GM20000 (cell line): ENCODE measurements around the gene YWHAE.
"Not testable (repeated sequence)": the region's sequence is repeated elsewhere in the genome, so short reads cannot be mapped to it uniquely, and the experiment has no call there.

Experiments used
- DNase-seq: peaks from one replicate; pipeline ENCODE4 v3.0.0; 2012; ENCODE audit warnings: low spot score
- TF ChIP-seq, protein P1 (sequence below): IDR thresholded peaks from 2 replicates; pipeline ENCODE4 v1.5.1; 2012; ENCODE audit warnings: mild to moderate bottlenecking, control low read depth; ENCODE audit errors: extremely low read depth, missing control alignments

Gene YWHAE

GRCh38 chr17:1315891-1316403 lies 84.1 kb downstream of the YWHAE start:
- TF ChIP-seq, protein P1, sequence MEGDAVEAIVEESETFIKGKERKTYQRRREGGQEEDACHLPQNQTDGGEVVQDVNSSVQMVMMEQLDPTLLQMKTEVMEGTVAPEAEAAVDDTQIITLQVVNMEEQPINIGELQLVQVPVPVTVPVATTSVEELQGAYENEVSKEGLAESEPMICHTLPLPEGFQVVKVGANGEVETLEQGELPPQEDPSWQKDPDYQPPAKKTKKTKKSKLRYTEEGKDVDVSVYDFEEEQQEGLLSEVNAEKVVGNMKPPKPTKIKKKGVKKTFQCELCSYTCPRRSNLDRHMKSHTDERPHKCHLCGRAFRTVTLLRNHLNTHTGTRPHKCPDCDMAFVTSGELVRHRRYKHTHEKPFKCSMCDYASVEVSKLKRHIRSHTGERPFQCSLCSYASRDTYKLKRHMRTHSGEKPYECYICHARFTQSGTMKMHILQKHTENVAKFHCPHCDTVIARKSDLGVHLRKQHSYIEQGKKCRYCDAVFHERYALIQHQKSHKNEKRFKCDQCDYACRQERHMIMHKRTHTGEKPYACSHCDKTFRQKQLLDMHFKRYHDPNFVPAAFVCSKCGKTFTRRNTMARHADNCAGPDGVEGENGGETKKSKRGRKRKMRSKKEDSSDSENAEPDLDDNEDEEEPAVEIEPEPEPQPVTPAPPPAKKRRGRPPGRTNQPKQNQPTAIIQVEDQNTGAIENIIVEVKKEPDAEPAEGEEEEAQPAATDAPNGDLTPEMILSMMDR = no peak
- DNase-seq = no peak

DNA sequence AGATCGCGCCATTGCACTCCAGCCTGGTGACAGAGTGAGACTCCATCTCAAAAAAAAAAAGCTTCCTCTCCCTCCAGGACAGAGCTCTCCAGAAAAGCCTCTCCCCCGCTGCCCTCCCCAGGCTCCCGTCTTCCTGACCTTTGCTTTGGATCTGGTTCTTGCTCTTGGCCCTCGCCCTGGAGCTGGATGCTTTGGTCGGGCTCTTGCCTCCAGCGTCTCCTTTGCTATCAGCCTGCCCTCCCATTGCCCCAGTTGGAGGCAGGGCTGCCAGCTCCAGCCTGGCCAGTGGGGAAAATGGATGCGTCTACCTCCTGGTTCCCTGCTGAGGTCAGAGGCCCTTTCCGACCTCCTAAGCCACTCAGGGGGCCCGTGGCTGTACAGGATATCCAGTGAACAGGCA lies 84.6 kb downstream of the YWHAE start:
- no peak for DNase-seq
- TF ChIP-seq, protein P1 = no peak

DNA sequence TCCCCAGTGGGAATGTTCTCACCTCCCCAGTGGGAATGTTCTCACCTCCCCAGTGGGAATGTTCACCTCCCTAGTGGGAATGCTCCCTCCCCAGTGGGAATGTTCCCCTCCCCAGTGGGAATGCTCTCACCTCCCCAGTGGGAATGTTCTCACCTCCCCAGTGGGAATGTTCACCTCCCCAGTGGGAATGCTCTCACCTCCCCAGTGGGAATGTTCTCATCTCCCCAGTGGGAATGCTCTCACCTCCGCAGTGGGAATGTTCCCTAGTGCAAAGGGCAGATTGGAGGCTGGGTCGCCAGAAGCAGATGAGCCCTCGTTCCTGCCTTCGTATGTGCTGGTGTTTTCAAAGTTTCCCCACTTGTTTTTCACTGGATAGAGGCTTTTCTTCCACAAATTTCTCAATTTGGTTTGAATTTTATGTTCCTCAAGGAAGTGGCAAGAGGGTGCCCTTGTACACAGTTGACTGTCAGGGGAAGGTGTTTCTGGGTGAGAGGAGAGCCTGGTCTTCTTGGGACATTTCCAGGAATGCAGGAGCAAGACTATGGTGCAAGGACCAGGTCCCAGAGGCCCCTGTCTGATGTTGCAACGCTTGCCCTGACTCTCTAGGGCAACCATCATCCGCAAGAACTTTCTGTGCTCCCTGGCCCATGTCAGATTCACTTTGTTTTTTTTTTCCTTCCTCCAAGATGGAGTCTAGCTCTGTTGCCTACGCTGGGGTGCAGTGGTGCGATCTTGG lies 86.6 kb downstream of the YWHAE start:
- TF ChIP-seq, protein P1 = no peak
- no peak for DNase-seq

DNA sequence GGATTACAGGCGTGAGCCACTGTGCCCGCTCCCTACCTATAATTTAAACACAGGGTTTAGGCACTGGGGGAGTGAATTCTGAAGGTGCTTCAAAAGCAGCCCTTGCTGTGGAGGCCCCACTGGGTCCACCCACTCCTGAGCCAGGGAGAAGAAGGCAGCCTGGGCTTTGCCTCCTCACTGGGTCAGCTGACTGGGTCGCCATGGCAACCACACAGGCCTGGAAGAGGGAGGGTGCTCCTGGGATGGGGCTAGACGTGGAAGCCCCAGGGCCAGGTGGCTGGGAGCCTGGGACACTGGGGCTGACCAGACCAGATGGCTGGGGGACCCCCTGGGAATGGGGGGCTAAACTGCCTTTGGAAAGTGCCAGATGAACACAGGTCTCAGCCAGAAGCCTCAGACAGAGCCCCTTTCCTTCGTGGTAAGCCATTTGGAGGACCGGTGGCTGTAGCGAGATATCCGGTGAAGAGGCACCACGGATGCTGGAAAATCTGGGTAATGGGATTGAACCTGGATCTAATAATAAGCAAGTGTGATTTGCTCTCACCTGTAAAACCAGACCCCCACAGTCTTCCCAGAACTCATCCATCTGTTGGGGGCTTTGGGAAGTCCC lies 87.7 kb downstream of the YWHAE start:
- DNase-seq = no peak
- TF ChIP-seq, protein P1 = no peak

GRCh38 chr17:1307829-1308228 lies 92.2 kb downstream of the YWHAE start:
- DNase-seq = not testable (repeated sequence)

- TF ChIP-seq, protein P1 = no peak
- no peak for DNase-seq
Measured at GRCh38 chr17:1304962-1305563, 95.0 kb downstream of the YWHAE start.

DNA sequence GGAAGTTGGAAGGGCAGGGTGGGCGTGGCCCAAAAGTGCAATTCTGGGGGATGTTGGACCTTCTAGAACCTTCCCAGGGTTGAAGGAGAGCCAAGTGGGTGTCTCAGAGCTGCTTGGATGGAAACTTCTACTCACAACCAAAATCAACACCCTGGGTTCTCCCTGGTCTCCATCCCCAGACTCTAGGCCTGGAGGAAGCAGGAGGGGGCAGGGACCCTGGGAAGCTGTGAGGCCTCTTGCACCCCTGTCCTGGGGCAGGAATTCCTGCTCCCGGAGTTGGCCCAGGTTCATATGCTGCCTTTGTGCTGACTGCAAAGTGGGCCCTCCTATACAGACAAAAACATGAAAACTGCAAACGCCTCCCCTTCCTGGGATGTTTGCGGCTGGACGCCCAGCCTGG lies 95.5 kb downstream of the YWHAE start:
- no peak for DNase-seq
- TF ChIP-seq, protein P1 = no peak

- TF ChIP-seq, protein P1 = no peak
- no peak for DNase-seq
Measured at GRCh38 chr17:1302761-1303160, 97.3 kb downstream of the YWHAE start.
